Measurements from ENCODE around the gene ACSS1. TPM values are rescaled to one million over a fixed set of nuclear protein-coding genes. Genes with fewer than 3 reads are reported as not detected.

Gene ACSS1
- total RNA-seq, 1 donor from 2014 or later, result 9.4 TPM

DNA sequence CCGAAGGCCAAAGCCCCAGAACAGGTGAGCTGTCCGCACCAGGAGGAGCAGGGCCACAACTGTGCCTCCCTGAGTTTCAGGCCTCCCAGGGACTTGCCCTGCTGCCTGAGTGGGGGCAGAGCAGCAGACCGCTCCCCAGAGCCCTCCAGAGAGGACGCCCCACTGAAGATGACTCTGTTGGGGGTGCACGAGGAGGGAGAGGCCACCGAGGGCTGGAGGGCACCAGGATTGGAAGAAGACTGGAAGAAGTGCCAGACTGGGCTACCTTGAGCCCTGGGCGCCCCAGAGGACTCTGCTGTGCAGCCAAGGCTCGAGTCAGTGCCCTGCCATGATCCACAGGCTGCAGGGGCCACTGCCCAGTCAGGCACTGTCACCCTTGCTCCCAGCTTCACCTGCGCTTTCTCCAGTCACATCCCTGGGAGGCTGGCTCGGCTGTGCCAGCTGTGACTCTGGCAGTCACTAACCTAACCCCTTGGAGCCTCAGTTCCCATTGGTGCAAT lies 97.6 kb downstream of the ACSS1 start:
- DNase-seq (ENCODE audit: low read depth in 2 of 2), result no peak

- no peak for DNase-seq (ENCODE audit: low read depth in 2 of 2)
Observed at GRCh38 chr20:24959591-24960301, 98.2 kb downstream of the ACSS1 start.

- DNase-seq (ENCODE audit: low read depth in 2 of 2), result no peak
Observed at GRCh38 chr20:24958506-24959385, 99.2 kb downstream of the ACSS1 start.

DNA sequence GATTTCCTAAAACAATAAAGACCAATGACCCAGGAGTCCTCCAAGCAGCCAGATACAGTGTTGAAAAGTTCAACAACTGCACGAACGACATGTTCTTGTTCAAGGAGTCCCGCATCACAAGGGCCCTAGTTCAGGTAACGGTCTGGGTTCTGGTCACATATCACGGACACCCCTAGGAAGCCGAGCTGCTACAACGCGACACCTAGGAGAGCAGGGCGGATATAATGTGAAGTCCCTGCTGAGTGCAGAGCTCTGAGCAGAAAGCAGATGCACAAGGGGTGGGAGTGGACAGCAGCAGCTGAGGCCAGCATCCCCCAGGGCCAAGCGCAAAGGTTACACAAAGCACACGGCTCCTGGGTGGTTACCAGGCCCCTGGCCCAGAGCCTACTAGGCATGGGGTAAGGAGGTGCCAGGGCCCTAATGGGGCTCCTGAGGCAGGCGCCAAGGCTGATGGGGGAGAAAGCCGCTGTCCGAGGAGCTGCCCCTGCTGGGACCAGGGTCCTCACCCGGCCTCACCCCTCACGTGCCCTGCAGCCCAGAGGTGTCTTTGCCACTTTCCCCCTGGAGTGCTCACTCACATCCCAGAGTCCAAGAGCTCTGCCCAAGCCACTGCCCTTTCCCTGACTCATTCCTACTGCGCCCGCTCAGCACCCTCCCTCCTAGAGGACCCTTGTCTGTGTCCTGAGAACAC lies 100.5 kb downstream of the ACSS1 start:
- DNase-seq (ENCODE audit: low read depth in 2 of 2), result no peak

Other genes starting within 250 kb of the ACSS1 start
- gene CST7, start 108.9 kb downstream of the ACSS1 start, total RNA-seq, result not detected in 2 replicates
- 68.7 and 72.4 TPM in 2 replicates for gene APMAP, start 65.4 kb downstream of the ACSS1 start, total RNA-seq
- gene VSX1, start 24.0 kb upstream of the ACSS1 start, total RNA-seq, result not detected in 2 replicates
- gene ENTPD6, start 137.6 kb upstream of the ACSS1 start, total RNA-seq, result 31.3 and 43.0 TPM in 2 replicates
- 81.9 and 88.5 TPM in 2 replicates for gene PYGB, start 189.9 kb upstream of the ACSS1 start, total RNA-seq